H9 (cell line): Measurements from ENCODE around the gene DCT. TPM values are rescaled to one million over a fixed set of nuclear protein-coding genes. Genes with fewer than 3 reads are reported as not detected.

Experiments used
- DNase-seq: peaks from one replicate; pipeline ENCODE4 v3.0.0-alpha.2; 2017
- H2AFZ ChIP-seq: one replicate; pipeline ENCODE4 v1.6.1; 2013; ENCODE audit warnings: mild to moderate bottlenecking, low read length, control low read depth, moderate library complexity
- H2AK5ac ChIP-seq: 2 replicates; pipeline ENCODE4 v1.6.1; 2013; ENCODE audit warnings: low read length, control low read depth, mixed read lengths; ENCODE audit not compliant: insufficient read length
- H2BK120ac ChIP-seq: one replicate; pipeline ENCODE4 v1.6.1; 2013; ENCODE audit warnings: low read depth, mild to moderate bottlenecking, low read length, control low read depth, inconsistent platforms; ENCODE audit not compliant: poor library complexity, severe bottlenecking
- H2BK12ac ChIP-seq: 2 replicates; pipeline ENCODE4 v1.6.1; 2013; ENCODE audit warnings: low read length, control low read depth, mixed read lengths, low read depth; ENCODE audit not compliant: insufficient read length
- H2BK15ac ChIP-seq: 2 replicates; pipeline ENCODE4 v1.6.1; 2013; ENCODE audit warnings: low read depth, low read length, control low read depth
- H2BK20ac ChIP-seq: one replicate; pipeline ENCODE4 v1.6.1; 2013; ENCODE audit warnings: low read depth, mild to moderate bottlenecking, low read length, control low read depth, inconsistent platforms; ENCODE audit not compliant: poor library complexity, severe bottlenecking
- H2BK5ac ChIP-seq: 2 replicates; pipeline ENCODE4 v1.6.1; 2013; ENCODE audit warnings: low read length, control low read depth, mixed read lengths; ENCODE audit not compliant: insufficient read length
- H3K14ac ChIP-seq: 2 replicates; pipeline ENCODE4 v1.6.1; 2013; ENCODE audit warnings: low read length, control low read depth; ENCODE audit not compliant: insufficient read depth
- H3K18ac ChIP-seq: 2 replicates; pipeline ENCODE4 v1.6.1; 2013; ENCODE audit warnings: low read depth, mild to moderate bottlenecking, mixed read lengths, low read length, control low read depth; ENCODE audit not compliant: insufficient read length
- H3K23ac ChIP-seq: 2 replicates; pipeline ENCODE4 v1.6.1; 2013; ENCODE audit warnings: low read length, control low read depth, mixed read lengths, low read depth; ENCODE audit not compliant: insufficient read length
- H3K23me2 ChIP-seq: 2 replicates; pipeline ENCODE4 v1.6.1; 2013; ENCODE audit warnings: low read depth, mild to moderate bottlenecking, mixed read lengths, low read length, control low read depth; ENCODE audit not compliant: insufficient read length, poor library complexity, severe bottlenecking
- H3K27ac ChIP-seq: 2 replicates; pipeline ENCODE4 v1.5.1; 2013; ENCODE audit warnings: low read length, control low read depth, mixed read lengths, low read depth; ENCODE audit not compliant: insufficient read length
- H3K27me3 ChIP-seq: 2 replicates; pipeline ENCODE4 v1.6.1; 2013; ENCODE audit warnings: low read length, control low read depth, inconsistent platforms; ENCODE audit not compliant: insufficient read depth
- H3K4ac ChIP-seq: 2 replicates; pipeline ENCODE4 v1.6.1; 2013; ENCODE audit warnings: low read depth, mild to moderate bottlenecking, control low read depth, inconsistent platforms, low read length, moderate library complexity
- H3K4me1 ChIP-seq: 2 replicates; pipeline ENCODE4 v1.6.1; 2013; ENCODE audit warnings: low read length, control low read depth, inconsistent platforms; ENCODE audit not compliant: insufficient read depth
- H3K4me2 ChIP-seq: 2 replicates; pipeline ENCODE4 v1.6.1; 2013; ENCODE audit warnings: low read length, control low read depth, mixed read lengths; ENCODE audit not compliant: insufficient read length, insufficient read depth
- H3K56ac ChIP-seq: 2 replicates; pipeline ENCODE4 v1.6.1; 2013; ENCODE audit warnings: low read depth, mild to moderate bottlenecking, mixed read lengths, low read length, control low read depth; ENCODE audit not compliant: insufficient read length
- H3K79me1 ChIP-seq: 2 replicates; pipeline ENCODE4 v1.6.1; 2013; ENCODE audit warnings: low read depth, mild to moderate bottlenecking, moderate library complexity, low read length, control low read depth, inconsistent platforms; ENCODE audit not compliant: insufficient read depth, poor library complexity, severe bottlenecking
- H3K79me2 ChIP-seq: 2 replicates; pipeline ENCODE4 v1.6.1; 2013; ENCODE audit warnings: low read length, control low read depth, inconsistent platforms; ENCODE audit not compliant: insufficient read depth
- H3K9ac ChIP-seq: 2 replicates; pipeline ENCODE4 v1.6.1; 2013; ENCODE audit warnings: low read length, control low read depth, mixed read lengths; ENCODE audit not compliant: insufficient read length; ENCODE audit errors: extremely low read depth
- H3K9me3 ChIP-seq: one replicate; pipeline ENCODE4 v1.6.1; 2013; ENCODE audit warnings: low read depth, low read length, inconsistent platforms; ENCODE audit not compliant: control insufficient read depth
- H3T11ph ChIP-seq: one replicate; pipeline ENCODE4 v1.6.1; 2013; ENCODE audit warnings: mild to moderate bottlenecking, low read length, control low read depth, inconsistent platforms
- H4K20me1 ChIP-seq: one replicate; pipeline ENCODE4 v1.6.1; 2013; ENCODE audit not compliant: control insufficient read depth, insufficient read length, insufficient read depth
- H4K5ac ChIP-seq: 2 replicates; pipeline ENCODE4 v1.6.1; 2013; ENCODE audit warnings: low read depth, mild to moderate bottlenecking, mixed read lengths, low read length, control low read depth; ENCODE audit not compliant: insufficient read length
- H4K8ac ChIP-seq: replicated peaks from 2 replicates; pipeline ENCODE4 v1.6.1; 2013; ENCODE audit warnings: low read length, control low read depth, mixed read lengths, low read depth; ENCODE audit not compliant: insufficient read length
- H4K91ac ChIP-seq: 2 replicates; pipeline ENCODE4 v1.6.1; 2013; ENCODE audit warnings: low read depth, mild to moderate bottlenecking, moderate library complexity, mixed read lengths, low read length, control low read depth; ENCODE audit not compliant: insufficient read length
- H3K27ac Mint-ChIP-seq, 3 experiments: 2 replicates in 2 of 3; 3 replicates in 1 of 3; pipeline ENCODE4 v1.8.0; 2020 to 2021; ENCODE audit warnings: mixed read lengths in 3 of 3, mild to moderate bottlenecking in 1 of 3, moderate library complexity in 1 of 3
- H3K27me3 Mint-ChIP-seq: 2 replicates; pipeline ENCODE4 v1.8.0; 2021; ENCODE audit warnings: low read depth, mild to moderate bottlenecking, moderate library complexity, mixed read lengths
- H3K36me3 Mint-ChIP-seq, 3 experiments: 2 replicates in 2 of 3; 3 replicates in 1 of 3; pipeline ENCODE4 v1.8.0; 2020 to 2021; ENCODE audit warnings: low read depth in 3 of 3, mixed read lengths in 3 of 3; ENCODE audit not compliant: insufficient read depth in 1 of 3
- H3K4me1 Mint-ChIP-seq, 2 experiments: 2 replicates each; pipeline ENCODE4 v1.8.0; 2020; ENCODE audit warnings: mixed read lengths in 2 of 2
- H3K4me3 Mint-ChIP-seq, 2 experiments: 2 replicates in 1 of 2; 3 replicates in 1 of 2; pipeline ENCODE4 v1.8.0; 2020 to 2021; ENCODE audit warnings: mild to moderate bottlenecking in 2 of 2, mixed read lengths in 2 of 2, moderate library complexity in 1 of 2
- H3K9me3 Mint-ChIP-seq, 2 experiments: 2 replicates in 1 of 2; 3 replicates in 1 of 2; pipeline ENCODE4 v1.8.0; 2020; ENCODE audit warnings: mild to moderate bottlenecking in 2 of 2, mixed read lengths in 2 of 2, moderate library complexity in 1 of 2
- CTCF ChIP-seq: fragments of 200-600 bp; sonication (generic); conservative IDR thresholded peaks from 3 replicates; pipeline ENCODE4 v1.8.0; 2021; ENCODE audit warnings: antibody characterized with exemption, mild to moderate bottlenecking
- WGBS: extraction: QIAGEN DNeasy Blood & Tissue Kit; methylation state at CpG from one replicate; pipeline ENCODE4 v1.1.7; 2013; ENCODE audit warnings: missing lambda C conversion rate, low lambda C conversion rate, mixed read lengths; ENCODE audit not compliant: insufficient read length; ENCODE audit errors: extremely low coverage; 5-methylcytosine and 5-hydroxymethylcytosine counted together
- total RNA-seq: library from RNA; stranded (reverse); gene quantifications from 2 replicates; pipeline ENCODE4 v1.2.1, GENCODE V29; 2021

Gene DCT
- total RNA-seq, 1 experiment from 2014 or later, result not detected

GRCh38 chr13:94389604-94390351, 89.7 kb downstream of the DCT start:
- Histone ChIP-seq H3K9ac (no peak overlapping the region), H3K27ac (no peak overlapping the region), H3K4ac (no peak overlapping the region), H4K5ac (no peak overlapping the region), H2BK15ac (no peak overlapping the region), H3K56ac (no peak overlapping the region), H3K23me2 (no peaks in the 10 kb centered on the region), H4K91ac (no peak overlapping the region), H3T11ph (no peak overlapping the region), H2BK5ac (no peak overlapping the region), H3K79me2 (no peaks in the 10 kb centered on the region), H4K8ac (no peak overlapping the region), H3K9me3 (no peaks in the 10 kb centered on the region), H2BK20ac (no peak overlapping the region), H3K79me1 (no peaks in the 10 kb centered on the region), H2BK12ac (no peak overlapping the region), H3K18ac (no peak overlapping the region), H3K4me2 (no peak overlapping the region), H3K4me1 (peaks cover 2% of the 10 kb centered on the region; the same call in 1 of the 2 replicates), H3K23ac (no peak overlapping the region), H2BK120ac (no peak overlapping the region), H2AK5ac (no peak overlapping the region), H4K20me1 (no peaks in the 10 kb centered on the region), H3K27me3 (no peaks in the 10 kb centered on the region), H2AFZ (no peak overlapping the region), H3K14ac (no peak overlapping the region)
- no CpG with 5 or more reads among the region's 7 CpGs for WGBS
- Mint-ChIP-seq H3K27ac (no peak overlapping the region), H3K36me3 (no peaks in the 10 kb centered on the region), H3K9me3 (no peaks in the 10 kb centered on the region), H3K4me3 (no peak overlapping the region), H3K27me3 (no peaks in the 10 kb centered on the region), H3K4me1 (peaks cover 18 to 20% of the 10 kb centered on the region in 2 experiments)
- DNase-seq, result no peak
- no peak for TF ChIP-seq CTCF
